CD4-positive, alpha-beta T cell treated with Interleukin-15 for 4 hours (primary cell): ENCODE results near the gene ENPEP.

Source experiments
- DNase-seq: peaks from one replicate; pipeline ENCODE4 v3.0.0-alpha.2; 2020; ENCODE audit warnings: low spot score

Gene ENPEP

GRCh38 chr4:110602061-110602460, 126.1 kb downstream of the ENPEP start:
- no peak for DNase-seq

- DNase-seq, result no peak
Observed at GRCh38 chr4:110605077-110605476, 129.1 kb downstream of the ENPEP start.

- no peak for DNase-seq
Observed at GRCh38 chr4:110609044-110609750, 133.2 kb downstream of the ENPEP start.

GRCh38 chr4:110610620-110610939, 134.6 kb downstream of the ENPEP start:
- no peak for DNase-seq

- no peak for DNase-seq
Observed at GRCh38 chr4:110610940-110611831, 135.2 kb downstream of the ENPEP start.

- DNase-seq, result no peak
Observed at GRCh38 chr4:110611968-110612447, 136.1 kb downstream of the ENPEP start.

- DNase-seq, result no peak
Observed at GRCh38 chr4:110612631-110613269, 136.8 kb downstream of the ENPEP start.

GRCh38 chr4:110613745-110614144, 137.8 kb downstream of the ENPEP start:
- DNase-seq, result no peak

GRCh38 chr4:110614173-110614963, 138.4 kb downstream of the ENPEP start:
- DNase-seq, result no peak
